ENCODE data around the gene PLXDC2.

DNA sequence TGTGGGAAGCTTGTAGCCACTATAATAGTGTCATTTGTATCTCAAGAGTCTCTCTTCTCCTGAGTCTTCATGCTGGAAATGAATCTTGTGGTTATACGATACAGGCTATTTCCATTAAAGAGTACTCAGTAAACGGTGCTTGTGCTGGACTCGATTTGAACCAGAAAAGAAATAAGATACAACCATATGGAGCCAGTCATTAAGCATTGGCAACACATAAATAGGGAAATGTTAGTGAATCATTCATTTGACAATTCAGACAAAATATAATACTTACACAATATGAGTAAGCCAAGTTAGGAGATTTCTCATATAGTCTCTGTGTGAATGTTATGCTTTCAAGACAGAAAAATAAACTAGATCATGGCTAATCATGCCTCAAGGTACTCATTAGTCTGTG is 356.8 kb downstream of the PLXDC2 start:
- TF ChIP-seq, protein P1, sequence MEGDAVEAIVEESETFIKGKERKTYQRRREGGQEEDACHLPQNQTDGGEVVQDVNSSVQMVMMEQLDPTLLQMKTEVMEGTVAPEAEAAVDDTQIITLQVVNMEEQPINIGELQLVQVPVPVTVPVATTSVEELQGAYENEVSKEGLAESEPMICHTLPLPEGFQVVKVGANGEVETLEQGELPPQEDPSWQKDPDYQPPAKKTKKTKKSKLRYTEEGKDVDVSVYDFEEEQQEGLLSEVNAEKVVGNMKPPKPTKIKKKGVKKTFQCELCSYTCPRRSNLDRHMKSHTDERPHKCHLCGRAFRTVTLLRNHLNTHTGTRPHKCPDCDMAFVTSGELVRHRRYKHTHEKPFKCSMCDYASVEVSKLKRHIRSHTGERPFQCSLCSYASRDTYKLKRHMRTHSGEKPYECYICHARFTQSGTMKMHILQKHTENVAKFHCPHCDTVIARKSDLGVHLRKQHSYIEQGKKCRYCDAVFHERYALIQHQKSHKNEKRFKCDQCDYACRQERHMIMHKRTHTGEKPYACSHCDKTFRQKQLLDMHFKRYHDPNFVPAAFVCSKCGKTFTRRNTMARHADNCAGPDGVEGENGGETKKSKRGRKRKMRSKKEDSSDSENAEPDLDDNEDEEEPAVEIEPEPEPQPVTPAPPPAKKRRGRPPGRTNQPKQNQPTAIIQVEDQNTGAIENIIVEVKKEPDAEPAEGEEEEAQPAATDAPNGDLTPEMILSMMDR (IDR thresholded peaks at IDR 0.05): no peak
- TF ChIP-seq POLR2A (IDR thresholded peaks at IDR 0.05): no peak

Measured in heart left ventricle (tissue), 13 donors.